HG03066 (cell line): ENCODE data around the gene CACNA1B.
"Not testable (repeated sequence)": the region's sequence is repeated elsewhere in the genome, so short reads cannot be mapped to it uniquely, and the experiment has no call there.

Experiments used
- ATAC-seq: cut with Tn5 transposase; IDR thresholded peaks from one replicate; pipeline ENCODE4 v1.9.1; 2021; ENCODE audit warnings: low read depth; ENCODE audit not compliant: unreplicated experiment

Gene CACNA1B

GRCh38 chr9:138009803-138010690 is 132.5 kb downstream of the CACNA1B start:
- no peak for ATAC-seq

- ATAC-seq = no peak
Measured at GRCh38 chr9:138010861-138011260, 133.3 kb downstream of the CACNA1B start.

- ATAC-seq = no peak
Measured at GRCh38 chr9:138011951-138012500, 134.4 kb downstream of the CACNA1B start.

GRCh38 chr9:138013273-138013672 is 135.7 kb downstream of the CACNA1B start:
- no peak for ATAC-seq

- ATAC-seq = no peak
Measured at GRCh38 chr9:138013836-138014562, 136.4 kb downstream of the CACNA1B start.

GRCh38 chr9:138014563-138014945 is 137.0 kb downstream of the CACNA1B start:
- ATAC-seq = no peak

- ATAC-seq = no peak
Measured at GRCh38 chr9:138015021-138015829, 137.6 kb downstream of the CACNA1B start.

GRCh38 chr9:138016406-138017187 is 139.0 kb downstream of the CACNA1B start:
- no peak for ATAC-seq

- ATAC-seq = no peak
Measured at GRCh38 chr9:138017200-138017599, 139.6 kb downstream of the CACNA1B start.

- ATAC-seq = not testable (repeated sequence)
Measured at GRCh38 chr9:138019514-138019913, 141.9 kb downstream of the CACNA1B start.

GRCh38 chr9:138020120-138020794 is 142.7 kb downstream of the CACNA1B start:
- ATAC-seq = no peak

- ATAC-seq = no peak
Measured at GRCh38 chr9:138020795-138021182, 143.2 kb downstream of the CACNA1B start.

- ATAC-seq = no peak
Measured at GRCh38 chr9:138021251-138022056, 143.9 kb downstream of the CACNA1B start.

GRCh38 chr9:138022121-138022741 is 144.6 kb downstream of the CACNA1B start:
- ATAC-seq = no peak

- ATAC-seq = no peak
Measured at GRCh38 chr9:138022756-138023393, 145.3 kb downstream of the CACNA1B start.

GRCh38 chr9:138023394-138024124 is 146.0 kb downstream of the CACNA1B start:
- ATAC-seq = no peak

GRCh38 chr9:138024131-138024530 is 146.5 kb downstream of the CACNA1B start:
- no peak for ATAC-seq
